NCI-H446 (cell line): ENCODE measurements around the gene NEGR1.
"Not testable (repeated sequence)": the region's sequence is repeated elsewhere in the genome, so short reads cannot be mapped to it uniquely, and the experiment has no call there.

Experiments
- DNase-seq, 2 experiments: peaks; one replicate each; lab custom pipeline; 2025; lab: John Stamatoyannopoulos, UW

Gene NEGR1

GRCh38 chr1:71944006-71944405 is 338.3 kb downstream of the NEGR1 start:
- no peak for DNase-seq

DNA sequence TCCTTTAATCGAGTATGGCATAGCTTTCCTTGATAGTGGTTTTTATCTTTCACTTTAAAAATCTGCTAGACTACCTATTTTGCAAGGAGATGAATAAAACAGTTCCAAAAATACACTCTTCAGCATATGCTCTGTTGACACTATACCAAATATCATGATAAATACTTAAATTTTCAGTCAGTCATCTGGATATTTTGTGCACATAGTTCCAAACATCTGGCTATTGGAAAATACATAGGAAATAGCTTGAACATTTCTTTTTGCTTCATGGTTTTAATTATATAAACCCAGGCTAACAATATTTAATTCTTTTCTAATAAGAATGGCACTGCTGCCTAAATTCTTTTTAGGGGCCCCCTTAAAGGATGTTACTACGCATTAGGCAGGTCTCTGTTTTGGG is 342.1 kb downstream of the NEGR1 start:
- no peak for DNase-seq

- no peak for DNase-seq
These were observed 351.8 kb downstream of the NEGR1 start for GRCh38 chr1:71930511-71930910.

DNA sequence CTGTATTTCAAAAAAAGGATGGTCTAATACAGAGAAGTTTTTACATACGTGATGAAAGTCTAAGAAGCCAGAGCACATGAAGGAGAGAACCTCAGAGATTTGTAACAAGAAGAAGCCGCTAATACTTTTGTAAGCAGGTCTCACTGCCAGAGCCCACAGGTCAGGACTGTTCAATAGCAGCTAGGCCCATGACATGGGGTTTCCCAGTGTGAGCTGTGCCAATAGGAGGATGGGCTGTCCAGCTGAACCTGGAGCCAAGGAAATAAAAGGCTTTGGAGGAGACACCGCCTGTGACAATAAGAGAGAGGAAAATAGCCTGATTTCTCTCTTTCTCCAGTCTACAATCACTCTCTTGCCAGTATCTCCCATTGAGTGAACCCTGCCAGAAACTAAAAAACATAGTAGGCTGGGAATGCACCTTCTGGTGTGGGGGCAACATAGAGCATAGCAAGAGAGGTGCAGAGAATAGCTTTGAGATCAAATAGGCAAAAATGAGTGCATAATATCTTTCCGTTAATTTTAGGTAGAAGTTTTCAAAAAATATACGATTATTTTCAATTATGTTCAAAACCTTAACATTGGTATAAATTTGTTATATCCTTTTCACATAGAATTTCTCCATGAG is 360.3 kb downstream of the NEGR1 start:
- no peak for DNase-seq

DNA sequence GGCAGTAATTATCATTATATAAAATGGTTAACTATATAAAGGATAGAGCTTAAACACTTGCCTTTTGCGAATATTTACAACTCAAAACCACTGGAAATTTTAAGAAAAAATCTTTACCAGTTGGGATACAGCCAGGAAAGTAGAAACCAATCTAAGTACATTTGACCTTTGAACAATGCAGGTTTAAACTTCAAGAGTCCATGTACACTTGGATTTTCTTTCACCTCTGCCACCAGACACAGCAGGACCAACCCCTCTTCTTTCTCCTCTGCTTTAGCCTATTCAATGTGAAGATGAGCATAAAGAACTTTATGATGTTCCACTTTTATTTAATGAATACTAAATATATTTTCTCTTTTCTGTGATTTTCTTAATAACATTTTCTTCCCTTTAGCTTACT is 361.1 kb downstream of the NEGR1 start:
- DNase-seq = no peak

DNA sequence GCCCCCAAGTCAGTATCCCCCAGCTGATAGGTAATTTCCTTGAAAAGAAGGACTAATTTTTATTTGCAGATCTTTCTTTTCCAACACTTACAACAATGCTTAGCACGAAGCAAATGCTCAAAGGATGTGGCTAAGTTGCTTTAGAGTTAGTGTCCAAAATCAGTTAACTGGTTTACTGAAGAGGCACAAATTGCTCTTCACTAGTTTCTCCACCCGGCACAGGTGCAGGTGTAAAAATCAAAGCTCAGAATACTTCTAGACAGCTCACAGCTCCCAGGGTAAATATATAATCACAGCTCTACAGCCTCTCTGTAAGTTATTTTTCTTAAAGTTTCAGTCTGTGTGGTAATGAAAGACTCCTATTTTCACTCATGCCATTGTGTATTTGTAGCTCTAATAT is 361.8 kb downstream of the NEGR1 start:
- no peak for DNase-seq

- no peak for DNase-seq
These were observed 362.4 kb downstream of the NEGR1 start for GRCh38 chr1:71919811-71920509.

- DNase-seq = no peak
These were observed 363.7 kb downstream of the NEGR1 start for GRCh38 chr1:71918630-71919029.

- no peak for DNase-seq
These were observed 365.4 kb downstream of the NEGR1 start for GRCh38 chr1:71916894-71917293.

- no peak for DNase-seq
These were observed 367.7 kb downstream of the NEGR1 start for GRCh38 chr1:71914626-71915025.

GRCh38 chr1:71908871-71909390 is 373.4 kb downstream of the NEGR1 start:
- no peak for DNase-seq

- peak in 1 of 2 experiments; percentile 32 for DNase-seq
These were observed 374.0 kb downstream of the NEGR1 start for GRCh38 chr1:71908303-71908702.

- no peak for DNase-seq
These were observed 382.5 kb downstream of the NEGR1 start for GRCh38 chr1:71899881-71900280.

DNA sequence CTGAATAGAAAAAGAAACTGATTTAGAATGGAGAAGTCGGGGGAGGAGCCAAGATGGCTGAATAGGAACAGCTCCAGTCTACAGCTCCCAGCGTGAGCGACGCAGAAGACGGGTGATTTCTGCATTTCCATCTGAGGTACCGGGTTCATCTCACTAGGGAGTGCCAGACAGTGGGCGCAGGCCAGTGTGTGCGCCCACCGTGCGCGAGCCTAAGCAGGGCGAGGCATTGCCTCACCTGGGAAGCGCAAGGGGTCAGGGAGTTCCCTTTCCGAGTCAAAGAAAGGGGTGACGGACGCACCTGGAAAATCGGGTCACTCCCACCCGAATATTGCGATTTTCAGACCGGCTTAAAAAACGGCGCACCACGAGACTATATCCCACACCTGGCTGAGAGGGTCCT is 394.2 kb downstream of the NEGR1 start:
- not testable (repeated sequence) for DNase-seq

GRCh38 chr1:71885171-71885570 is 397.2 kb downstream of the NEGR1 start:
- peak in 1 of 2 experiments; percentile 10 for DNase-seq

DNA sequence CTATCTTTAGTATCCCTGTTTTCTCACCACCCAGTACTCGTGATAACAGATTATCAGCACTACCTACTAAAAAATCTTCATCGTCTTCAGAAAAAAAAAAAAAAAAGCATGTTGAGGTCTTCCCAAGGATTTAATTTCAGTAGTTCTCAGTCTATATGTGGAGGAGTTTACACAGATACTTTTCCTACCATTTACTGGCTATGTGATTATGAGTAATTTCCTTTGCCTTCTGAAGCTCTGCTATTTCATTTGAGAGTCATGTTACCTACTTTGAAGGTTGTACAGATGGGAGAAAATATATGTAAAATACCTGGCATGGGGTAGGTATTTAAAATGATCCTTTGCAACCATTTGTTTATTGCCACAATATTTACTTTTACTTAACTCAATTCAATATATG is 399.7 kb downstream of the NEGR1 start:
- DNase-seq = no peak

DNA sequence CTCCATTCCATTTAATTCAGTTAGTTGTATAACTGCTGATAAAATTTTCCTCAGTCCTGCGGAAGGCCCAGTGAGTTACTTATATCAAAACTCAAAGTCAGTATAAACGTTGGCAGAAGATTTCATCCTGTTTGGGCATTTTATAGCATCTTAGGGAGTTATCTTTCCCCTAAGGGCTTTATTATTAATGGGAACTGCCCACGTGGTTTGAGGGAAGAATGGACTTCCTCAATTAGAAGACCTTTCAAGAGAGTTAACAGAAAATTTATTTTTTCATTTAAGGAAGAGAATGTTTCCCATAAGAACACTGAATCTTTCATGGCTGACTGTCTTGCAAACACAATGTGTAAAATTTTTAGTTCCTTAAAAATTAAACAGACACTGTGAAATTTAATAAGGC is 400.1 kb downstream of the NEGR1 start:
- DNase-seq = no peak

GRCh38 chr1:71881611-71882010 is 400.7 kb downstream of the NEGR1 start:
- DNase-seq = no peak

GRCh38 chr1:71869326-71869725 is 413.0 kb downstream of the NEGR1 start:
- DNase-seq = no peak

- no peak for DNase-seq
These were observed 419.6 kb downstream of the NEGR1 start for GRCh38 chr1:71862756-71863155.

DNA sequence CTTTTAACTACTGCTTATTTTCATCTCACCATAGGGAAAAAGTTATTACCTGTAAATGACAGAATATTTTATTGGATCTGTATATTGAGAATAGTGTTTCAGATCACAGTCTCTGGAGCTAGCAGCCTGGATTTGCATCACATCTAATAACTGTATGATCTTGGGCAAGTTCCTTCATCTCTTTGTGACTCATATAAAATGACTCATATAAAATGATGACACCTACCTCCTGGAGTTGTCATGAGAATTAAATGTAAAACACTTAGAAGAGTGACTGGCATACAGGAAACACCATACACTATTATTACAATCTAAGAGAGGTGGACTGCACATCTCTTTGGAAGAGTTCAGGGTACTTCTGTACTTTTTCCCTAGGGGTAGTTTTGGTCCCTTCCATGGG is 421.3 kb downstream of the NEGR1 start:
- no peak for DNase-seq

DNA sequence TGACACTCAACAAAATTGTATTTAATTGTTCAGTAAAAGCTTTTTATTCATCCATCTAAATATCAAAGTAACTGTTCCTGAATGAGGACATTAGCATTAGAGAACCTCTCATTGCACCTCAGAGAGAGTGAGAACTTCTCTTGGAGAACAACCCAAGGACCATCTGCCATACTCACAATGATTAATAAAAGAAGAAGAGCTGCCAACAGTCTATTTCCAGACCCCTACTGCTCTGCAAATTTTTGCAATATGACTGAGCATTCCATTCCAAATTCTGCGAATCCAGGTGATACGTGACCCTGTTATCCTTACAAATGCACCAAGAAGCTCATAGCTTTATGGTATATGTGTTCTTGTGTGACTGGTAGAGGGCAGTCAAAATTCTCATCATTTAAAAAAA is 422.5 kb downstream of the NEGR1 start:
- DNase-seq = peak; percentile 42 to 73

DNA sequence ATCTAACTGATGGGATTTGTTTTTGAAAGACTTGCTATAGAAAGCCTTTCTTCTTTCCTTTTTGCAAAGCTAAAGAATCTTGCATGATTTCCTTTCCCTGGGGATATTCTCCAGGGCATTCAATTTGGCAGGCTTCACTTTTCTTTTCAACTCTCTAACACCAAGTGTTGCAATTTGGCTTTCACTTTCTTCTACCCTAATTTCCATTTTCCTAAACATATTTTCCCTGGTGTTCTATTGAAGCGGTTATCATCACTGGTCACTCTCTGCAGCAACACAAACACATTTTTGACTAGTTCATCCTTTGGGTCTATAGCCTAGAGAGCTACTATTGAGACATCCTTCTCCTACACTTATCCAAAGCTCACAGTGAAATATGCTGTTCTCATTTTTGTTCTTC is 424.5 kb downstream of the NEGR1 start:
- DNase-seq = peak; percentile 65 to 72

DNA sequence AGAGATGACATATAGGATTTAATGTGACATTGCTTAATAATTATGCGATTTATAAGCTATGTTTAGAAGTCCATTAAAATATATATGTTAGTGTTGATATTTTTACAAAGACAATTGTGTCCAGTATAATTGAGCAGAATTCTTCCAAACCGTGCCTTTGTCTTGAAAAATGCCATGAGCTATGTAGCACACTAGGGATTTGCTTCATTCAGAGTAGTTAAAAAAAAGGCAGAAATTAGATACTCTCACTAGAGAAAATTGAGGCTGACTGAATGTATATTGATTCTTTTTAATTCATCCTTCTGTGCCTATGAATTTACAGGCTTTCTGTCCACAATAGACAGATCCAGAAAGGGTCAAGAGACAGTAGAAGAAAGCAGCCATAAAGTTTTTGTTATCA is 429.0 kb downstream of the NEGR1 start:
- DNase-seq = no peak
